ENCODE data around the gene MST1R. TPM values are rescaled to one million over a fixed set of nuclear protein-coding genes. Genes with fewer than 3 reads are reported as not detected.

MST1R gene
- total and polyA plus RNA-seq, 9 of the 15 experiments (the other 6 are each of a cell fraction or from before 2014, with no cell fraction given) = 1.3 to 10.0 (median 3.8) TPM

GRCh38 chr3:49916686-49917085, 13.0 kb upstream of the MST1R start:
- intact Hi-C loops (cut with micrococcal nuclease) (no loop called here), in situ Hi-C loops (cut with MboI) (no loop called here)
- ChIA-PET CTCF (ENCODE audit: low intra/inter-chr PET ratio) (no interaction called here), POLR2A (no interaction called here)
- H3K4me3 ChIP-seq = no peak overlapping the region
- H3K9me3 ChIP-seq (replicated peaks; ENCODE audit: control insufficient read depth, insufficient read depth, low read depth, low read length) = no peaks in the 10 kb centered on the region
- peaks cover 2 to 5% of the 10 kb centered on the region in 2 experiments; a peak in 4 of 5 replicates for H3K4me1 ChIP-seq (replicated peaks in 1 of 2; ENCODE audit: control insufficient read depth in 2 of 2, insufficient read depth in 2 of 2, low read length in 2 of 2)
- no peaks in the 10 kb centered on the region for H3K79me2 ChIP-seq (ENCODE audit: control insufficient read depth, insufficient read depth, low read length)
- H3K27ac ChIP-seq (ENCODE audit: extremely low read depth, low read depth, low read length) = no peak overlapping the region
- H3K4me2 ChIP-seq (ENCODE audit: insufficient read depth, low read length) = no peak overlapping the region
- H3K27me3 ChIP-seq (ENCODE audit: control insufficient read depth in 2 of 2, insufficient read depth in 2 of 2, low read length in 2 of 2) = no peaks in the 10 kb centered on the region
- TF ChIP-seq CEBPG (CRISPR knock-in tag; IDR thresholded peaks at IDR 0.05) (peak; percentile 79), CEBPG (tag; conservative IDR thresholded peaks at IDR 0.05 in 1 of 2, IDR thresholded peaks at IDR 0.05 in 1 of 2) (peak; percentile 54 to 83), MIER1 (IDR thresholded peaks at IDR 0.05; ENCODE audit: low read depth) (no peak), CEBPB (tag; IDR thresholded peaks at IDR 0.05) (peak; percentile 94)
- no peak overlapping the region for H2AFZ ChIP-seq (ENCODE audit: low read depth, low read length)
- no peaks in the 10 kb centered on the region for H3K9me1 ChIP-seq (ENCODE audit: control insufficient read depth, insufficient read depth, low read length)
- 67% methylated on average over 4 of the region's 5 CpGs for WGBS (ENCODE audit: insufficient coverage, low coverage, missing lambda C conversion rate)
- ATAC-seq (no peak), DNase-seq (ENCODE audit: extremely low read depth in 1 of 4, low spot score in 3 of 4) (no peak), FAIRE-seq (no peak)
- no TSS peak for BruUV-seq (replicated peaks)
- H4K20me1 ChIP-seq (replicated peaks; ENCODE audit: control insufficient read depth, insufficient read depth, low read length) = no peaks in the 10 kb centered on the region
- H3K9ac ChIP-seq (ENCODE audit: insufficient read depth in 1 of 2, low read depth in 2 of 2, low read length in 2 of 2) = 0 out of 4 replicates have a peak overlapping the region, but pooled peaks of 1 of the 2 experiments have one; percentile 45
- H3K36me3 ChIP-seq (ENCODE audit: control insufficient read depth, insufficient read depth, low read length) = peaks cover 20% of the 10 kb centered on the region; the same call in 2 of the 3 replicates

- no peak for DNase-seq (ENCODE audit: extremely low read depth in 1 of 4, low spot score in 3 of 4)
Measured at GRCh38 chr3:49914906-49915305, 11.2 kb upstream of the MST1R start.

More at GRCh38 chr3:49914906-49915305, 11.2 kb upstream of the MST1R start:
- TF ChIP-seq SRSF9 (IDR thresholded peaks at IDR 0.05; ENCODE audit: borderline replicate concordance, low read depth, low read length) (no peak), ZNF766 (CRISPR knock-in tag; conservative IDR thresholded peaks at IDR 0.05) (peak; percentile 96)
- FAIRE-seq (peak; percentile 11), ATAC-seq (no peak)
- POLR2A ChIA-PET = interaction anchor here (0.6 to 1.5 kb wide), 4 partner anchors 10 to 25 kb away, joined by 3 to 6 read pairs (median 4); no protein-coding TSS in a partner anchor
- peak overlapping the region in 1 of 2 experiments; percentile 52; a peak in 1 of 4 replicates for H3K9ac ChIP-seq (ENCODE audit: insufficient read depth in 1 of 2, low read depth in 2 of 2, low read length in 2 of 2)
- intact Hi-C loops (cut with micrococcal nuclease) = no loop called here
- H4K20me1 ChIP-seq (replicated peaks; ENCODE audit: control insufficient read depth, insufficient read depth, low read length) = no peaks in the 10 kb centered on the region
- no TSS peak for BruUV-seq (replicated peaks)
- no peaks in the 10 kb centered on the region for H3K79me2 ChIP-seq (ENCODE audit: control insufficient read depth, insufficient read depth, low read length)
- peaks cover 23% of the 10 kb centered on the region; the same call in 2 of the 3 replicates for H3K36me3 ChIP-seq (ENCODE audit: control insufficient read depth, insufficient read depth, low read length)
- no peaks in the 10 kb centered on the region for H3K9me1 ChIP-seq (ENCODE audit: control insufficient read depth, insufficient read depth, low read length)
- no peaks in the 10 kb centered on the region for H3K9me3 ChIP-seq (replicated peaks; ENCODE audit: control insufficient read depth, insufficient read depth, low read depth, low read length)
- H3K27me3 ChIP-seq (ENCODE audit: control insufficient read depth in 2 of 2, insufficient read depth in 2 of 2, low read length in 2 of 2) = no peaks in the 10 kb centered on the region
- no peak overlapping the region for H2AFZ ChIP-seq (ENCODE audit: low read depth, low read length)
- peaks cover 5 to 9% of the 10 kb centered on the region in 2 experiments; a peak in 4 of 5 replicates for H3K4me1 ChIP-seq (replicated peaks in 1 of 2; ENCODE audit: control insufficient read depth in 2 of 2, insufficient read depth in 2 of 2, low read length in 2 of 2)
- WGBS (ENCODE audit: insufficient coverage, low coverage, missing lambda C conversion rate) = 9% methylated on average over 2 of the region's 2 CpGs
- CTCF ChIA-PET (ENCODE audit: low intra/inter-chr PET ratio) = no interaction called here
- in situ Hi-C loops (cut with MboI) = no loop called here
- H3K27ac ChIP-seq (ENCODE audit: extremely low read depth, low read depth, low read length) = no peak overlapping the region; the same call in 2 of the 3 replicates
- no peak overlapping the region for H3K4me3 ChIP-seq
- H3K4me2 ChIP-seq (ENCODE audit: insufficient read depth, low read length) = no peak overlapping the region
